Cardiac fibroblast (primary cell): ENCODE results near the gene PLAGL2.
A peak's percentile ranks its signal among the peaks of the same experiment; 100 is the strongest.
"Not testable (repeated sequence)": the region's sequence is repeated elsewhere in the genome, so short reads cannot be mapped to it uniquely, and the experiment has no call there.

ENCODE experiments used
- DNase-seq, 2 donors: peaks; one replicate each; pipeline versions ENCODE4 v3.0.0 to v3.0.0-alpha.2; 2010; ENCODE audit warnings: low read depth in 2 of 2
- H3K4me3 ChIP-seq, 2 donors: replicated peaks in 1 of 2; 1 replicate in 1 of 2; 2 replicates in 1 of 2; pipeline ENCODE4 v1.5.1; 2011; ENCODE audit warnings: low read depth in 2 of 2, low read length in 2 of 2, mild to moderate bottlenecking in 2 of 2, moderate library complexity in 1 of 2
- CTCF ChIP-seq: IDR thresholded peaks from one replicate; pipeline ENCODE4 v1.5.1; 2011; ENCODE audit warnings: low read depth, mild to moderate bottlenecking, low read length, inconsistent platforms

PLAGL2 gene

GRCh38 chr20:32207626-32208498 lies at the start of gene PLAGL2, which contains the start of gene POFUT1:
Gene PLAGL2 (minus strand): TSS chr20:32207743. CDS start chr20:32202178, 5,565 bp downstream.
Gene POFUT1 (plus strand): TSS chr20:32207880. CDS start chr20:32207942, 62 bp downstream.
- peak; percentile 82 to 91 for DNase-seq
- no peak for TF ChIP-seq CTCF
- H3K4me3 ChIP-seq = peak within 1 kb of the TSS; percentile 94 to 100

GRCh38 chr20:32252189-32252588 lies 44.6 kb upstream of the PLAGL2 start:
- H3K4me3 ChIP-seq = no peak overlapping the region
- DNase-seq = no peak
- no peak for TF ChIP-seq CTCF

- H3K4me3 ChIP-seq = no peak overlapping the region
- TF ChIP-seq CTCF = no peak
- no peak for DNase-seq
These were observed 43.9 kb upstream of the PLAGL2 start for GRCh38 chr20:32251470-32251869.

GRCh38 chr20:32249030-32249738 lies 41.6 kb upstream of the PLAGL2 start:
- no peak overlapping the region for H3K4me3 ChIP-seq
- TF ChIP-seq CTCF = no peak
- no peak for DNase-seq

- H3K4me3 ChIP-seq = no peak overlapping the region
- TF ChIP-seq CTCF = no peak
- peak in 1 of 2 donors; percentile 17 for DNase-seq
These were observed 40.5 kb upstream of the PLAGL2 start for GRCh38 chr20:32248043-32248442.

- not testable (repeated sequence) for H3K4me3 ChIP-seq, DNase-seq
These were observed 38.7 kb upstream of the PLAGL2 start for GRCh38 chr20:32246208-32246607.

- no peak for DNase-seq
- no peak overlapping the region for H3K4me3 ChIP-seq
- TF ChIP-seq CTCF = no peak
These were observed 37.4 kb upstream of the PLAGL2 start for GRCh38 chr20:32244959-32245358.
